Stomach smooth muscle (tissue), 2 donors: ENCODE measurements around the gene CNTN4.
"Not testable (repeated sequence)": the region's sequence is repeated elsewhere in the genome, so short reads cannot be mapped to it uniquely, and the experiment has no call there.

Experiments
- H3K27ac ChIP-seq: one replicate; pipeline ENCODE4 v1.7.0; 2013; ENCODE audit warnings: mild to moderate bottlenecking, low read length, inconsistent platforms
- H3K27me3 ChIP-seq, 2 donors: one replicate each; pipeline ENCODE4 v1.7.0; 2013; ENCODE audit warnings: low read length in 2 of 2; ENCODE audit not compliant: insufficient read depth in 2 of 2, control insufficient read depth in 1 of 2
- H3K36me3 ChIP-seq, 2 donors: one replicate each; pipeline ENCODE4 v1.7.0; 2013; ENCODE audit warnings: low read length in 2 of 2; ENCODE audit not compliant: control insufficient read depth in 2 of 2, insufficient read depth in 2 of 2
- H3K4me1 ChIP-seq: one replicate; pipeline ENCODE4 v1.7.0; 2013; ENCODE audit warnings: low read length; ENCODE audit not compliant: control insufficient read depth, insufficient read depth
- H3K4me3 ChIP-seq, 2 donors: one replicate each; pipeline ENCODE4 v1.7.0; 2013; ENCODE audit warnings: low read length in 2 of 2
- H3K9ac ChIP-seq, 2 donors: one replicate each; pipeline ENCODE4 v1.7.0; 2013; ENCODE audit warnings: low read length in 2 of 2, mild to moderate bottlenecking in 1 of 2
- H3K9me3 ChIP-seq, 2 donors: one replicate each; pipeline ENCODE4 v1.7.0; 2013; ENCODE audit warnings: low read length in 2 of 2; ENCODE audit not compliant: control insufficient read depth in 2 of 2
- donor health status: healthy.
- donor health status: Pancreatic carcinoma.

Gene CNTN4

DNA sequence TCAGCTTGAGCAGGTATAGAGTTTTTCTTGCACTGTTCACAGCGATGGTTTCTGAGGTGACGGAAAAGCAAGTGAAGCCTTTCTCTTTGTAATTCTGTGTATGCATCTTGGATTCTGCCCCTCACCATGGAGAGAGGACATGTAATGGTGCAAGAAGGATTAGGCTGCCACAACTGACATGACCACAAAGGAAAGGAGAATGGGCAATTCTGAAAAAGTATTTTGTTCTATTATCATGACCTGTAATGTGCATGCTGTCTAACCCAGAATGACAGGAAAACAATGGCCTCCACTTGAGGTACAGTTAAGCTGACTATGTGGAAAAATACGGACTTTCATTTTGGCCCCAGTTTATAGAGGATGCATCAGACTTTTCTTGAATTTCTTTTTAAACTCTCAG lies 784.6 kb downstream of the CNTN4 start:
- no peaks in the 10 kb centered on the region for H3K9me3 ChIP-seq
- H3K27me3 ChIP-seq: no peaks in the 10 kb centered on the region

DNA sequence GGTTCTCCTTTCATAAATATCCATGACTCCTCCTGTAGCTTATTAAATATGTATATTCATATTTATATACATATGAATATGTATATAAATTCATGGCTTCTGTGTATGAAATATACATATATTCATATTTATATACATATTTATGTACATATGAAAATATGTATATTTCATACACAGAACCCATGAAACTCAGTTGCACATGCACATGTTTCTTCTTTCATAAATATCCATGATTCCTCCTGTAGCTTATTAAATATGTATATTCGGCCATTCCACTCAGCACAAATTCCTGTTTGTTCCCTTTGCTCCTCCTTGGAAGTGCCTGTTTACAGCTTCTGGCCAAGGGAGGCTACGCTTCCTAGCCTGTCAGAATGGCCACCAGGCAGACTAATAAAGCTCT lies 789.9 kb downstream of the CNTN4 start:
- H3K36me3 ChIP-seq: no peaks in the 10 kb centered on the region
- H3K4me1 ChIP-seq: no peaks in the 10 kb centered on the region
- H3K4me3 ChIP-seq: no peak overlapping the region
- H3K27ac ChIP-seq: no peak overlapping the region
- H3K9ac ChIP-seq: no peak overlapping the region
- no peaks in the 10 kb centered on the region for H3K9me3 ChIP-seq
- H3K27me3 ChIP-seq: no peaks in the 10 kb centered on the region

More for the DNA sequence above, 784.6 kb downstream of the CNTN4 start:
- H3K9ac ChIP-seq: no peak overlapping the region
- no peak overlapping the region for H3K27ac ChIP-seq
- no peaks in the 10 kb centered on the region for H3K4me1 ChIP-seq
- H3K36me3 ChIP-seq: no peaks in the 10 kb centered on the region
- H3K4me3 ChIP-seq: no peak overlapping the region

DNA sequence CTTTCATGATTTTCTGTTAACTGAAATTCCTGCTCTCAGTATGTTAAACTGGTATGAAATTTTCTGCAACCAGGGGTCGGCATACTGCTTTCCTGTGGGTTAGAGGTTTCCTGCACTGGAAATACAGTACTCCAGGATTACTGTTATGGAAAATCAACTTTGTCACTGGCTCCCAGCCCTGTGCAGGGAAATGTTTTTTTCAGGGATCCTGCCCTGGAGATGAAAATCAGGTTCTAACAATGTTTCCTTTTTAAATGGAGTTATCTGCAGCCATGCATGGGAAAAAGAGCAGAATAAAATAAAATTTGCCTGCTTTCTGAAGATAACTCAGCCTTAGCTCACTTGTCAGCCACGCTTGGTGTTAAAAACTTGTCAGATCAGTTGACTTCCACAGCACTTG lies 791.1 kb downstream of the CNTN4 start:
- Histone ChIP-seq H3K27me3 (no peaks in the 10 kb centered on the region), H3K27ac (no peak overlapping the region), H3K36me3 (no peaks in the 10 kb centered on the region), H3K9ac (no peak overlapping the region), H3K4me3 (no peak overlapping the region), H3K9me3 (no peaks in the 10 kb centered on the region), H3K4me1 (no peaks in the 10 kb centered on the region)

DNA sequence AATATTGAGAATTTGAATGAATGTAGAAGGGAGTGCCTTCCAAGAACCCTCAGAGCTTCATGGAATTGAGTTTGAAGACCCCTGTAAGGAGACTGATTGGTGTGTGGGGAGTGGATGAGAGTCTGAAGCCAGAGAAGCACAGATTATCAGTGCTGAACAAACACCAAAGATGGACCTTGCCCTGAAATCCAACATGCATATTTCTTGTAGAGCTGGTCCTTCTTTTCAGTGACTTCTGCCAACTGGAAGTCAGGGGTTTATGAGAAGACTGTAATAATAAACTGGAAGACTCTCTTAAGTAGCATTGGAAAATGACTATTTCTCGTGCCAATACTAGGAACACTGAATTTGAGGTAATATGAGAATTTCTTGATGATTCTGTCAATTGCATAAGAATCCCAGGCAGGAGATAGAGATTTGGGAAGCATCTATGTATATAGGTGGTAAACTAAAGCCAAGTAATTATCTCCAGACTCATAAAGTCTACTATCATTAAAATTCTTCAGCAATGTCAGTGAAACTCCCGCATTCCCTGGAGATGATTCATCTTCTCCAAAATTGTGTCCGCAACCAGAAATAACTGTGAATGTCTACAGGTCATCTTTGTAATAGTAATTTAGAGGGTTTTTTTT lies 797.8 kb downstream of the CNTN4 start:
- no peak overlapping the region for H3K9ac ChIP-seq
- no peak overlapping the region for H3K4me3 ChIP-seq
- H3K27ac ChIP-seq: no peak overlapping the region
- no peaks in the 10 kb centered on the region for H3K4me1 ChIP-seq
- H3K36me3 ChIP-seq: no peaks in the 10 kb centered on the region
- no peaks in the 10 kb centered on the region for H3K27me3 ChIP-seq
- H3K9me3 ChIP-seq: no peaks in the 10 kb centered on the region

DNA sequence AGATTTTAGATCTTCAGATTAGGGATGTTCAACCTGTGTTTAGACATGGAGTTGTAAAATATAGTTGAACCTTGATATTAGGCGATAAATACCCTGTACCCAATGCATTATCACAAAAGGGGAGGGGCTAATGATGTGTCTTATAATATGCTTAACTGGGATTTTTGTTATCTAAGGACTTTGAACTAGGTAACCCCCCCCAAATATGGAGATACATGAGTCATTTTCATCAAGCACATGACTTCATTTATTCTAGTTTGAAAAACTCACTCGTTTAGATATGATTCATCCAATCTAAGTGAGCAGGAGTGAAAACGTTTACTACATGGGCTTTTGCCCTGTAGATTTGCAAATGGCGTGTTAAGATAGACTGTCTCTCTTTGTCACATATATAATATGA lies 799.2 kb downstream of the CNTN4 start:
- Histone ChIP-seq H3K4me3 (no peak overlapping the region), H3K27me3 (no peaks in the 10 kb centered on the region), H3K9ac (no peak overlapping the region), H3K36me3 (no peaks in the 10 kb centered on the region), H3K9me3 (no peaks in the 10 kb centered on the region), H3K27ac (no peak overlapping the region), H3K4me1 (no peaks in the 10 kb centered on the region)

DNA sequence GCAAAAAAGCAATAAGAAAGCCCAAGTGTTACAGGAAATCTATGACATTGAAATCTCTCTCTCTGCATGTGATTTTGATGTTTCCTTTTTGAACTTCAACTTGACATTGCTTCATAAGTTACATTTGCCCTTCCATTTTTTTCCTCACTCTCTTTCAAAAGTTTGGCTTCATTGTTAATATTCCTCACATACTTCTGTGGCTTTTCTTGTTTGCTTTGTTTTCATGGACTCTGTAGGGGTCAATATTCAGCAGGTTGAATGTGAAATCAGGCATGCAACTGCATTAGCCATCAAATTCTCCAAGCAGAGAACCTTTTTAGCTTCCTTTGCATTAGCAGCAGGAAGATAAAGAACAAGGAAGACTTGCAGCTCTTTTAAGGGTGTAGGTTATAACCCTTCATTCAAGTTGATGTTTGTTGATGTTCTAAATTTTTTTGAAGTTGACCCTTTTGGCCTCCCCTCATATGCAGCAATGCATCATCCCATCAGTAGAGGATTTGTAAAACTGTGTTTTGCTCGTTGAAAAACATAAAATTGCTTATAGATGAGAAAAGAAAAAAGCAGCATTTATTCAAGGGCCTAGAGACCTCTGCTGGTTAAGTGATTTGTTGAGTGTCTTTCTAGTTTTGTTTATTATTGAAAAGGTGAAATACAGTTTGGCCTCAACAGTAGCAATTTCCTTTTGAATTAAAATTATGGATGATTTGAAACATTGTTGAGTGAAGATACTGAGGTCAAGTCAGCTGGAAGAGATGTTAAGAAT lies 800.1 kb downstream of the CNTN4 start:
- H3K4me1 ChIP-seq: no peaks in the 10 kb centered on the region
- H3K36me3 ChIP-seq: no peaks in the 10 kb centered on the region
- H3K4me3 ChIP-seq: no peak overlapping the region
- H3K9ac ChIP-seq: no peak overlapping the region
- no peak overlapping the region for H3K27ac ChIP-seq
- H3K9me3 ChIP-seq: no peaks in the 10 kb centered on the region
- H3K27me3 ChIP-seq: no peaks in the 10 kb centered on the region

DNA sequence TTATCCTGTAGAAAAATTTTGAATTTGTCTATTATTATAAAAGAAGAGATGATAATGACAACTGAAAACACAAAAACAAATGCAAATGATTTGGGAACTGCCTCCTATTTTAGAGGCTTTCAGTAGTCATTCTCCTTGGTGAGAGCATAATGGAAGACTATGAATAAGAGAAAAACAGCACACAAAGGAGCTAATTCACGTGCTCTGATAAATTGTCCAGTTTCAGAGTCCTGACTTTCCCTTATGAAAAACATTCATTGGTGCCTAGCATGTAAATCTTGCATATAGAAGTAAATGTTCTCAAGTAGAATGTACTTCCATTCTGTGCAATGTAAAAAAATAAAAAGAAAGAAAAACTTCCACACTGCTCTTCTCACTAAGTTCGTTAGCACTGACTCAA lies 805.4 kb downstream of the CNTN4 start:
- no peak overlapping the region for H3K4me3 ChIP-seq

DNA sequence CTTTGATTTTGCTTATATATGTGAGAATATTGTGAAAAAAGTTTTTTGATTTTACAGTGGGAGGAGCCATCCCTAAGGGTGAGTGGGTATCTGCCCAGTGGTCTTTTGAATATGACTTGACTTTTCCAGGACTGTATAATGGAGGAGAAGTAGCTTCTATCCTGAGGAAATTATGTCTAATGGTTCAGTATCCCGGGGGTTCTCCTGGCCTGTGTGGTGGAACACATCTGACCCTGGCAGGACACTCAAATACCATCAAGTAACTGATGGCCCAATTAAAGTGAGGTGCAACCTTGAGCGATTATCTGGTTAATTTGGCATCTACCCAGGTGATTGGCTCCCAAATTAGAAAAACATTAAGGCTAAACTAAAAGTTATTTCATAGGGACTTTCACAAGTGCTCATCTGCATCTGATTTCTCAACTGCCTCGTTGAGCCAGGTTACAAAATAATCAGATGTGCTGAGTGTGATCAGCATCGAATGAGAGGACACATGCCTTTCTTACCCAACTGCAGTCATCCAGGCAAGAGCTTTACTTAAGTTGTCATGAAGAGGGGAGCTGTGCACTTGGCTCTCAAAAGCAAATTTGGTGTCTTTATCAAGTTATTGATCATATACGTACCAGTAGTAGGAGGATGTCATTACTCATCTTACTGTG lies 810.2 kb downstream of the CNTN4 start:
- H3K4me1 ChIP-seq: no peaks in the 10 kb centered on the region

More for the DNA sequence above, 805.4 kb downstream of the CNTN4 start:
- H3K27me3 ChIP-seq: no peaks in the 10 kb centered on the region
- H3K36me3 ChIP-seq: no peaks in the 10 kb centered on the region
- H3K9ac ChIP-seq: no peak overlapping the region
- no peak overlapping the region for H3K27ac ChIP-seq
- no peaks in the 10 kb centered on the region for H3K4me1 ChIP-seq
- H3K9me3 ChIP-seq: no peaks in the 10 kb centered on the region

DNA sequence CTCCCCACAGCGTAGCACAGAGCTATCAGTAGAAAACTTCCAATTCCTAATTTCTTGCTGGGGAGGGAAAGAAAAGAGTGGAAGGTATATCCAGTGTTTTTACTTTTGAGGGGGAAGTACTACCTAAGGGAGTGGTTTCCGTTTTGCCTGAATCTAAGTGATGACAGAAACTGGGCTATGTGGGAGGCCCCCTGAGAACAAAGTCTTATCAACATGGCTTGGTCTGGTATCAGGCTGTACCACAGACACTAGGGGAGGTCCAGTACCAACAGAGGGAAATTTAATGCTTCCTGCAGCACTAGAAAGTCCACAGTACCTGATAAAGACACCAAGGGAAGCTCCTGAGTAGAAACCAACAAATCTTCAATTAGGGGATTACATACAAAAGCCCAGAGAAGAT lies 812.3 kb downstream of the CNTN4 start:
- Histone ChIP-seq H3K27me3 (no peaks in the 10 kb centered on the region), H3K4me3 (no peak overlapping the region), H3K9me3 (no peaks in the 10 kb centered on the region), H3K9ac (no peak overlapping the region), H3K4me1 (no peaks in the 10 kb centered on the region), H3K36me3 (no peaks in the 10 kb centered on the region), H3K27ac (no peak overlapping the region)

More for the DNA sequence above, 810.2 kb downstream of the CNTN4 start:
- no peak overlapping the region for H3K4me3 ChIP-seq
- no peaks in the 10 kb centered on the region for H3K36me3 ChIP-seq
- no peaks in the 10 kb centered on the region for H3K27me3 ChIP-seq
- H3K9me3 ChIP-seq: no peaks in the 10 kb centered on the region
- no peak overlapping the region for H3K27ac ChIP-seq
- H3K9ac ChIP-seq: no peak overlapping the region

DNA sequence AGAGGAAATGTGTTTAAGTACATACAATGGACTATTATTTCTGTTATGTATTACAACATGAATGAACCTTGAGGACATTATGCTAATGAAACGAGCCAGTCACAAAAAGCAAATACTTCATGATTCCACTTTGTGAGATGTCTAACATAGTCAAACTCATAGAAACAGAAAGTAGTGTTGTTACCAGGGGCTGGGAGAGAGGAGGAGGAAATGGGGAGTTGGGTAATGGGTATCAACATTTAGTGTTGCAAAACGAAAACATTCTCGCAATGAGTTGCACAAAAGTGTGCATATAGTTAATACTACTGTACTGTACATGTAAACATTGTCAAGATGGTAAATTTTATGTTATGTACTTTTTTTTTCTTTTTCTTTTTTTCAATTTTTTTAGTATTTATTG lies 817.2 kb downstream of the CNTN4 start:
- H3K36me3 ChIP-seq: no peaks in the 10 kb centered on the region
- H3K27ac ChIP-seq: no peak overlapping the region
- H3K4me1 ChIP-seq: no peaks in the 10 kb centered on the region
- H3K27me3 ChIP-seq: no peaks in the 10 kb centered on the region
- no peak overlapping the region for H3K9ac ChIP-seq
- H3K4me3 ChIP-seq: no peak overlapping the region
- no peaks in the 10 kb centered on the region for H3K9me3 ChIP-seq

DNA sequence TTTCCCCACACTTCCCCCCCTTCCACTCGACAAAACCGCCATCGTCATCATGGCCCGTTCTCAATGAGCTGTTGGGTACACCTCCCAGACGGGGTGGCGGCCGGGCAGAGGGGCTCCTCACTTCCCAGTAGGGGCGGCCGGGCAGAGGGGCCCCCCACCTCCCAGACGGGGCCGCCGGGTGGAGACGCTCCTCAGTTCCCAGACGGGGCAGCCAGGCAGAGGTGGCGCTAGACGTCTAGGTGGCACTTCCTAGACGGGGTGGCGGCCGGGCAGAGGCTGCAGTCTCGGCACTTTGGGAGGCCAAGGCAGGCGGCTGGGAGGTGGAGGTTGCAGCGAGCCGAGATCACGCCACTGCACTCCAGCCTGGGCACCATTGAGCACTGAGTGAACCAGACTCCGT lies 818.0 kb downstream of the CNTN4 start:
- not testable (repeated sequence) for H3K27ac ChIP-seq, H3K4me1 ChIP-seq, H3K9ac ChIP-seq, H3K36me3 ChIP-seq, H3K4me3 ChIP-seq, H3K27me3 ChIP-seq, H3K9me3 ChIP-seq
